SK-N-SH (cell line): ENCODE results near the gene BAIAP2. TPM values are rescaled to one million over a fixed set of nuclear protein-coding genes. Genes with fewer than 3 reads are reported as not detected.

Experiments used
- CTCF ChIA-PET: fragments of 300-600, 350-600 bp; formaldehyde crosslinking; extraction: SDS; loops from one replicate; lab custom pipeline; 2021; lab: Yijun Ruan, JAX
- POLR2A ChIA-PET: fragments of 350-600 bp; sonication (Branson Sonifier 250); formaldehyde crosslinking; extraction: SDS; loops from one replicate; lab custom pipeline; 2020; ENCODE audit warnings: antibody characterized with exemption, inconsistent platforms; lab: Yijun Ruan, JAX
- DNase-seq: peaks from one replicate; pipeline ENCODE4 v3.0.0; 2012
- H2AFZ ChIP-seq: fragments of 200-600 bp; sonication (generic); 2 replicates; pipeline ENCODE4 v1.8.1; 2016; ENCODE audit warnings: antibody characterized with exemption, mild to moderate bottlenecking, low read depth
- H3F3A ChIP-seq: fragments of 200-600 bp; sonication (generic); replicated peaks from 2 replicates; pipeline ENCODE3; 2016; ENCODE audit warnings: antibody characterized with exemption, mild to moderate bottlenecking; ENCODE audit not compliant: insufficient read depth
- H3K27ac ChIP-seq, 2 experiments: fragments of 200-500 bp in 1 of 2; fragments of 200-600 bp in 1 of 2; sonication (Bioruptor generic) in 1 of 2; sonication (generic), shearing (Covaris generic) in 1 of 2; 2 replicates each; pipeline versions ENCODE4 v1.5.1 to v1.6.1; 2014 to 2016; ENCODE audit warnings: low read depth in 2 of 2, inconsistent platforms in 1 of 2, low read length in 1 of 2, mild to moderate bottlenecking in 1 of 2, mixed read lengths in 1 of 2
- H3K27me3 ChIP-seq: fragments of 200-600 bp; sonication (generic), shearing (Covaris generic); 2 replicates; pipeline ENCODE4 v1.6.1; 2016; ENCODE audit warnings: mixed run types; ENCODE audit not compliant: insufficient read depth
- H3K36me3 ChIP-seq, 2 experiments: fragments of 200-500 bp in 1 of 2; fragments of 200-600 bp in 1 of 2; sonication (Bioruptor generic) in 1 of 2; sonication (generic) in 1 of 2; replicated peaks in 1 of 2; 2 replicates each; pipeline versions ENCODE3 to v1.5.1; 2014 to 2016; ENCODE audit warnings: low read length in 1 of 2, mild to moderate bottlenecking in 1 of 2; ENCODE audit not compliant: insufficient read depth in 2 of 2, control insufficient read depth in 1 of 2
- H3K4me1 ChIP-seq, 2 experiments: fragments of 200-500 bp in 1 of 2; fragments of 200-600 bp in 1 of 2; sonication (Bioruptor generic) in 1 of 2; sonication (generic), shearing (Covaris generic) in 1 of 2; 2 replicates each; pipeline versions ENCODE4 v1.5.1 to v1.6.1; 2014 to 2016; ENCODE audit warnings: low read depth in 1 of 2, low read length in 1 of 2, mixed run types in 1 of 2; ENCODE audit not compliant: insufficient read depth in 2 of 2, control insufficient read depth in 1 of 2
- H3K4me2 ChIP-seq: fragments of 200-600 bp; sonication (generic), shearing (Covaris generic); 2 replicates; pipeline ENCODE4 v1.6.1; 2017; ENCODE audit warnings: mixed run types
- H3K4me3 ChIP-seq, 2 experiments: fragments of 200-500 bp in 1 of 2; fragments of 200-600 bp in 1 of 2; sonication (Bioruptor generic) in 1 of 2; sonication (generic), shearing (Covaris generic) in 1 of 2; 2 replicates each; pipeline versions ENCODE4 v1.5.1 to v1.8.1; 2014 to 2016; ENCODE audit warnings: low read depth in 2 of 2, inconsistent platforms in 1 of 2, low read length in 1 of 2, mild to moderate bottlenecking in 1 of 2, mixed read lengths in 1 of 2, moderate library complexity in 1 of 2
- H3K79me2 ChIP-seq: fragments of 200-600 bp; sonication (generic); 2 replicates; pipeline ENCODE4 v1.8.1; 2017; ENCODE audit warnings: mild to moderate bottlenecking; ENCODE audit not compliant: insufficient read depth
- H3K9ac ChIP-seq: fragments of 200-600 bp; sonication (generic); 2 replicates; pipeline ENCODE4 v1.6.1; 2017; ENCODE audit warnings: mixed run types
- H3K9me2 ChIP-seq: fragments of 200-600 bp; sonication (generic); 2 replicates; pipeline ENCODE4 v1.6.1; 2017; ENCODE audit warnings: mixed run types
- H3K9me3 ChIP-seq: fragments of 200-600 bp; sonication (generic); 2 replicates; pipeline ENCODE4 v1.6.1; 2017; ENCODE audit warnings: mixed run types, mild to moderate bottlenecking, moderate library complexity
- H4K20me1 ChIP-seq: fragments of 200-600 bp; sonication (generic); 2 replicates; pipeline ENCODE4 v1.6.1; 2017; ENCODE audit warnings: mild to moderate bottlenecking, mixed run types; ENCODE audit not compliant: insufficient read depth
- CHD2 ChIP-seq: fragments of 150-350 bp; IDR thresholded peaks from 2 replicates; pipeline ENCODE4 v1.6.1; 2018; ENCODE audit warnings: low read length; ENCODE audit not compliant: partially characterized antibody
- ELF1 ChIP-seq: IDR thresholded peaks from 2 replicates; pipeline ENCODE4 v1.4.0; 2012
- EP300 ChIP-seq, 2 experiments: IDR thresholded peaks; 2 replicates each; pipeline versions ENCODE4 v1.4.0 to v1.6.1; 2012; ENCODE audit warnings: borderline replicate concordance in 1 of 2, low read depth in 1 of 2, low read length in 1 of 2
- EZH2phosphoT487 ChIP-seq: fragments of 200-600 bp; sonication (generic); IDR thresholded peaks from 2 replicates; pipeline ENCODE4 v1.6.1; 2017; ENCODE audit warnings: low read depth, mixed run types, mild to moderate bottlenecking, antibody characterized with exemption, moderate library complexity, borderline replicate concordance
- FOXM1 ChIP-seq: IDR thresholded peaks from 2 replicates; pipeline ENCODE4 v1.4.0; 2012; ENCODE audit warnings: low read depth, mild to moderate bottlenecking
- GABPA ChIP-seq: IDR thresholded peaks from 2 replicates; pipeline ENCODE4 v1.4.0; 2012; ENCODE audit warnings: low read depth, mild to moderate bottlenecking
- GATA2 ChIP-seq: sonication (generic); formaldehyde crosslinking; IDR thresholded peaks from 2 replicates; pipeline ENCODE4 v1.5.0; 2020; ENCODE audit warnings: mild to moderate bottlenecking, missing genetic modification reagents
- JUND ChIP-seq: IDR thresholded peaks from 2 replicates; pipeline ENCODE4 v1.4.0; 2012
- NRF1 ChIP-seq: IDR thresholded peaks from 2 replicates; pipeline ENCODE4 v1.6.1; 2012; ENCODE audit warnings: low read depth, mild to moderate bottlenecking, low read length
- POLR2AphosphoS5 ChIP-seq: IDR thresholded peaks from 2 replicates; pipeline ENCODE4 v1.6.1; 2012; ENCODE audit warnings: low read depth, low read length
- RXRA ChIP-seq: IDR thresholded peaks from 2 replicates; pipeline ENCODE4 v1.4.0; 2012; ENCODE audit warnings: low read depth, mild to moderate bottlenecking, borderline replicate concordance
- SIN3A ChIP-seq: IDR thresholded peaks from 2 replicates; pipeline ENCODE4 v1.6.1; 2012; ENCODE audit warnings: low read depth, mild to moderate bottlenecking, low read length, moderate library complexity, borderline replicate concordance
- TAF1 ChIP-seq: IDR thresholded peaks from 2 replicates; pipeline ENCODE4 v1.6.1; 2012; ENCODE audit warnings: low read depth, mild to moderate bottlenecking, low read length, moderate library complexity, borderline replicate concordance
- TCF12 ChIP-seq: IDR thresholded peaks from 2 replicates; pipeline ENCODE4 v1.4.0; 2012
- YY1 ChIP-seq: IDR thresholded peaks from 2 replicates; pipeline ENCODE4 v1.4.0; 2012; ENCODE audit warnings: low read depth, mild to moderate bottlenecking
- WGBS: methylation state at CpG from one replicate; pipeline ENCODE4 v1.1.6; 2017; ENCODE audit warnings: low lambda C conversion rate; 5-methylcytosine and 5-hydroxymethylcytosine counted together
- polyA plus RNA-seq, 3 experiments: library from polyadenylated mRNA; depleted of rRNA; stranded (reverse); fragments of >200 nt; gene quantifications; 2 replicates each; pipeline ENCODE4 v1.2.3, GENCODE V29; 2012
- TF ChIP-seq, protein P1 (sequence below): IDR thresholded peaks from 2 replicates; pipeline ENCODE4 v1.6.1; 2012; ENCODE audit warnings: mild to moderate bottlenecking, low read depth, low read length, moderate library complexity
- TF ChIP-seq, protein P2 (sequence below): IDR thresholded peaks from 2 replicates; pipeline ENCODE4; 2012
- TF ChIP-seq, protein P3 (sequence below): fragments of 150-350 bp; IDR thresholded peaks from 2 replicates; pipeline ENCODE4 v1.6.1; 2016; ENCODE audit warnings: mild to moderate bottlenecking, low read depth, low read length

Gene BAIAP2
- polyA plus RNA-seq, 1 of the 3 experiments (the other 2 are of a cell fraction): 19.8 TPM

DNA sequence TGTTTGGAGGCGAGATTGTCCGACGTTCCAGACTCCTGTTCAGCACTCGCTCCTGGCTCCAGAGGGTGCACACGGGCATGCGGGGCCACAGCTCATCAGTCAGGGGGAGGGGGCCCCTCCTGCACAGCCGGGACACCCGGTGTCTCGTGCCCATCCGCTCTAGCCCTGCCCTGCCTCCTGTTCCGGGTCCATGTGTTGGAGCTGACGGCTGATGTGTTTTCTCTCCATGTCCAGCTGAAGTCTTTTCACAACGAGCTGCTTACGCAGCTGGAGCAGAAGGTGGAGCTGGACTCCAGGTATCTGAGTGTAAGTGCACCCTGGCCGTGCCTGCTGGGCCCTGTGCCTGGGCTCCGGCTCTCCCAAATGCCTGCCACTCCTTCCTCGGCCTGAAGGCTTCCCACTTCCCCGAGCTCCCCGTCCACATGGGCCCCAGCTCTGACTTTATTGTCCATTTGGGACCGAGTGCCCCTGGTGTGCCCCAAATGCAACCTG lies 50.5 kb downstream of the BAIAP2 start:
- H4K20me1 ChIP-seq: no peaks in the 10 kb centered on the region
- no peaks in the 10 kb centered on the region for H3K79me2 ChIP-seq
- no peaks in the 10 kb centered on the region for H3K27me3 ChIP-seq
- no peak overlapping the region for H2AFZ ChIP-seq
- TF ChIP-seq, protein P1, sequence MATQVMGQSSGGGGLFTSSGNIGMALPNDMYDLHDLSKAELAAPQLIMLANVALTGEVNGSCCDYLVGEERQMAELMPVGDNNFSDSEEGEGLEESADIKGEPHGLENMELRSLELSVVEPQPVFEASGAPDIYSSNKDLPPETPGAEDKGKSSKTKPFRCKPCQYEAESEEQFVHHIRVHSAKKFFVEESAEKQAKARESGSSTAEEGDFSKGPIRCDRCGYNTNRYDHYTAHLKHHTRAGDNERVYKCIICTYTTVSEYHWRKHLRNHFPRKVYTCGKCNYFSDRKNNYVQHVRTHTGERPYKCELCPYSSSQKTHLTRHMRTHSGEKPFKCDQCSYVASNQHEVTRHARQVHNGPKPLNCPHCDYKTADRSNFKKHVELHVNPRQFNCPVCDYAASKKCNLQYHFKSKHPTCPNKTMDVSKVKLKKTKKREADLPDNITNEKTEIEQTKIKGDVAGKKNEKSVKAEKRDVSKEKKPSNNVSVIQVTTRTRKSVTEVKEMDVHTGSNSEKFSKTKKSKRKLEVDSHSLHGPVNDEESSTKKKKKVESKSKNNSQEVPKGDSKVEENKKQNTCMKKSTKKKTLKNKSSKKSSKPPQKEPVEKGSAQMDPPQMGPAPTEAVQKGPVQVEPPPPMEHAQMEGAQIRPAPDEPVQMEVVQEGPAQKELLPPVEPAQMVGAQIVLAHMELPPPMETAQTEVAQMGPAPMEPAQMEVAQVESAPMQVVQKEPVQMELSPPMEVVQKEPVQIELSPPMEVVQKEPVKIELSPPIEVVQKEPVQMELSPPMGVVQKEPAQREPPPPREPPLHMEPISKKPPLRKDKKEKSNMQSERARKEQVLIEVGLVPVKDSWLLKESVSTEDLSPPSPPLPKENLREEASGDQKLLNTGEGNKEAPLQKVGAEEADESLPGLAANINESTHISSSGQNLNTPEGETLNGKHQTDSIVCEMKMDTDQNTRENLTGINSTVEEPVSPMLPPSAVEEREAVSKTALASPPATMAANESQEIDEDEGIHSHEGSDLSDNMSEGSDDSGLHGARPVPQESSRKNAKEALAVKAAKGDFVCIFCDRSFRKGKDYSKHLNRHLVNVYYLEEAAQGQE: no peak
- TF ChIP-seq GATA2 (CRISPR knock-in tag): no peak
- no peak for TF ChIP-seq RXRA
- no peak for TF ChIP-seq SIN3A
- no peak for TF ChIP-seq EZH2phosphoT487
- TF ChIP-seq EP300 (IDR thresholded peaks at IDR 0.05; ENCODE audit: borderline replicate concordance in 1 of 2, low read depth in 1 of 2, low read length in 1 of 2): no peak
- TF ChIP-seq, protein P2, sequence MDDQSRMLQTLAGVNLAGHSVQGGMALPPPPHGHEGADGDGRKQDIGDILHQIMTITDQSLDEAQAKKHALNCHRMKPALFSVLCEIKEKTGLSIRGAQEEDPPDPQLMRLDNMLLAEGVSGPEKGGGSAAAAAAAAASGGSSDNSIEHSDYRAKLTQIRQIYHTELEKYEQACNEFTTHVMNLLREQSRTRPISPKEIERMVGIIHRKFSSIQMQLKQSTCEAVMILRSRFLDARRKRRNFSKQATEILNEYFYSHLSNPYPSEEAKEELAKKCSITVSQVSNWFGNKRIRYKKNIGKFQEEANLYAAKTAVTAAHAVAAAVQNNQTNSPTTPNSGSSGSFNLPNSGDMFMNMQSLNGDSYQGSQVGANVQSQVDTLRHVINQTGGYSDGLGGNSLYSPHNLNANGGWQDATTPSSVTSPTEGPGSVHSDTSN: no peak
- TF ChIP-seq ELF1: no peak
- TF ChIP-seq, protein P3, sequence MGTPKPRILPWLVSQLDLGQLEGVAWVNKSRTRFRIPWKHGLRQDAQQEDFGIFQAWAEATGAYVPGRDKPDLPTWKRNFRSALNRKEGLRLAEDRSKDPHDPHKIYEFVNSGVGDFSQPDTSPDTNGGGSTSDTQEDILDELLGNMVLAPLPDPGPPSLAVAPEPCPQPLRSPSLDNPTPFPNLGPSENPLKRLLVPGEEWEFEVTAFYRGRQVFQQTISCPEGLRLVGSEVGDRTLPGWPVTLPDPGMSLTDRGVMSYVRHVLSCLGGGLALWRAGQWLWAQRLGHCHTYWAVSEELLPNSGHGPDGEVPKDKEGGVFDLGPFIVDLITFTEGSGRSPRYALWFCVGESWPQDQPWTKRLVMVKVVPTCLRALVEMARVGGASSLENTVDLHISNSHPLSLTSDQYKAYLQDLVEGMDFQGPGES: no peak
- no peak for TF ChIP-seq GABPA
- TF ChIP-seq TCF12: no peak
- TF ChIP-seq JUND: no peak
- no peak for TF ChIP-seq FOXM1
- TF ChIP-seq YY1: no peak
- no peak for TF ChIP-seq NRF1
- TF ChIP-seq POLR2AphosphoS5: no peak
- no peak for TF ChIP-seq TAF1
- no peak for TF ChIP-seq CHD2
- H3F3A ChIP-seq: no peaks in the 10 kb centered on the region
- H3K27ac ChIP-seq: no peak overlapping the region
- ChIA-PET POLR2A (no interaction called here), CTCF (interaction anchor here (1.0 to 14.2 kb wide), 4 partner anchors 15 to 61 kb away, joined by 3 to 188 read pairs (median 14); no protein-coding TSS in a partner anchor)
- peaks cover 0 to 18% of the 10 kb centered on the region in 2 experiments for H3K36me3 ChIP-seq
- no peak for DNase-seq
- H3K9me2 ChIP-seq: no peaks in the 10 kb centered on the region
- no peak overlapping the region for H3K4me3 ChIP-seq
- no peak overlapping the region for H3K4me2 ChIP-seq
- no peaks in the 10 kb centered on the region for H3K9me3 ChIP-seq
- no peak overlapping the region for H3K9ac ChIP-seq
- peaks cover 0 to 31% of the 10 kb centered on the region in 2 experiments; a peak in 1 of 4 replicates for H3K4me1 ChIP-seq
- 91% methylated on average over 17 of the region's 20 CpGs for WGBS
